NCI-H1092 (cell line): ENCODE results near the gene GLB1L2.
"Not testable (repeated sequence)": the region's sequence is repeated elsewhere in the genome, so short reads cannot be mapped to it uniquely, and the experiment has no call there.

Experiments
- DNase-seq: peaks from one replicate; lab custom pipeline; 2025; lab: John Stamatoyannopoulos, UW

The GLB1L2 gene

DNA sequence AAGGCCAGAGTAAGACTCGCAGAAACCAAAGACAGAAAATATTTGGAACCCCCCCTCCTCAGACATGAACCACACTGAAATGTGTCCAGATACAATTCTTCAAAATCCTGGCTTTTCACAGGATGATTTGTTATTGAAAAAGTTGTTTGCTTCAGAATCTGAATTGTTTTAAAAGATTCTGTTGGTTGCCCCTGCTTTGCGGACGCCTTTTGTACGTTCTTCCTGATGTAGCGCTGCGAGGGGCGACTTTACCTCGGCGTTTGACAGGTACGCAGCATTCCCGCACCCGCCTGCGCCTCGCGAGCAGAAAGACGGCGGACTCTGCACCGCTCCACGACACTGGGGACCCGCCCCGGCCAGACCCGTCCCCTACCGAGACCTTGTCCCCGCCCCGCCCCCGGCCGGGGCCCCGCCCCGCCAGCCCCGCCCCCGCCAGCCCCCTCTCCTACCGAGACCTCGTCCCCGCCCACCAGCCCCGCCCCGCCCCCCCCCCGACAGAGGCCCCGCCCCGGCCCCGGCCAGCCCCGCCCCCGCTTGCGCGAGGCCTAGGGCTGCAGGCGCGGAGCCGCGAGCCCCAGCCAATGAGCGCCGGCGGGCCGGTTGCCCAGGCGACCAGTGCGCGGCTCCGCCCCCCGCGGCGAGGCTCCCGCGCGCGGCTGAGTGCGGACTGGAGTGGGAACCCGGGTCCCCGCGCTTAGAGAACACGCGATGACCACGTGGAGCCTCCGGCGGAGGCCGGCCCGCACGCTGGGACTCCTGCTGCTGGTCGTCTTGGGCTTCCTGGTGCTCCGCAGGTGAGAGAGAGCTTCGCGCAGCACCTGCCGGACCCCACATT, at the start of gene GLB1L2:
Gene GLB1L2, plus strand, starts transcription at position 635 of the 835 bp plus-strand sequence. Its CDS starts 74 bp downstream, at position 709.
- DNase-seq, result peak; percentile 70

DNA sequence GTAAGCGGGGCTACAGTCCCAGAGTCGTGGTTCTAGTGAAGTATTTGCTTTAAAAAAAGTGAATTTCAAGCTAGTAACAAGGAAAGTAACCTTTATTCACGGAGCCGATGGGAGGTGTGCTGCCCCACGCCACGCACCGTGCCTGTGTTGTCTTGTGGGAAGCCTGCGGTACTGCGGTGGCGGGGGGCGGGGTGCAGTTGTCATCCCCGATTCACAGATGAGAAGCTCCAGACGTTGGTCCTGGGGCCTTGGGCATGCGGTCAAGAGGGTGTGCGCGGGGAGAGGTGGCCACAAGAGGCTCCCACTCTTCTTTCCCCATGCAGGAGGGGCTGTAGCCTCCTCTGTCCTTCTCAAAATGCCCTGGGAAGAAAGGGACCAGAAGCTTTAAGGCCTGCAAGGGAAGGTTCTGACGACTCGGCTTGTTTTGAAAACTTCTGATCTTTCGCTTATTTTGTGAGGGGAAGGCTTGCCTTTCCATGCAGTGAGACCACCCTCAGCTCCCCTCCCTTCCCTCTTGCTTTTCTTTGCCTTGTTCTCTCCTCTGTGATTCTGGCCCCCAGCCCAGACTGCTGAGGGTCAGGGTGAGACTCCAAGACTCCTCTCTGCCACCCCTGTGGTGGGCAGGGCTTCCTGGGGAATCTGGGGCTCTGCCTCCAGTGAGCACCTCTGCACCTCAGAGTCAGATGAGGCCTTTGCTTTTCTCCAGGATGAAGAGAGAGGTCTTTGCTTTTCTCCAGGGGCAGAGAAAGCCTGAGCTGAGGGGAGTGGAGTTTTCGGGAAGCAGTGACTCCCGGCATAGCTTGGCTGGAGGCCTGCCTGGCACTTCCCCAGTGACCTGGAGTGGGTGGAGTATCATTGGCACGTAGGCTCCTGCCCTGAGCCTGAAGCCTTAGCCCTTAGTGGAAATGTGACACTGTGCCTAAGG, 49.4 kb upstream of the GLB1L2 start:
- no peak for DNase-seq

DNA sequence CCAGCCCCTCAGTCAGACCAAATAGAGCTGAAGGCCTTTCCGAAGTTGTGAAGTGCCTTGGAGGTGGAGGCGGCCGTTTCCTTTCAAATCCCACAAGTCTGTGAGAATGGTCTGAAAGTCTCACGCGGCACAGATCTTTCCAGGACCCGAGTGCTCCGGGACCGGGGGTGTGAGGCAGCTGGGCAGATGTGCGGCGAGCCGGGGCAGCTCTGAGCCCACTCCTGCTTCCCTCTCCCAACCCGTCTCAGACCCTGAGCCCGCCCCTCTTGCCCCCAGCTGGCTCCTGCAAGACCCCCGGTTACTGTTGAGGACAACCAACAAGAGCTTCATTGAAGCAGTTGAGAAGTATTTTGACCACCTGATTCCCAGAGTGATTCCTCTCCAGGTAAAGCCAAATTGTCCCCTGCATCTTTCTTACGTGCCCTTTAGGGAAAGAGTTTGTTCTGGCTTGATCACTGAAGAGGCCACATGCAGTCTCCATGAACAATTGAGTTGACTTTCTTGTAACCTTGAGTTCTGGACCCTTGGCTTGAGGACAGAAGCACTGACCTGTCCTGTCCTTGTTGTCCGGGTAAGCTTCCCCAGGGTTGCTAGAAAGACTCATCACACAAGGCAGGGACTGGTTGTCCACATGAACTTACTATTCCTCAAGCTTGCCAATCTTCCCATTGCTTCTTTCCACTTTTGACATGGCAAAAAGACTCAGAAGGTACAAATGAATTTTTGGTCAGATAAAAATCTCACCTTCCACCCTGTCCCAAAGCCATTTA, 48.1 kb upstream of the GLB1L2 start:
- DNase-seq, result no peak

GRCh38 chr11:134284349-134284748, 47.4 kb upstream of the GLB1L2 start:
- not testable (repeated sequence) for DNase-seq

GRCh38 chr11:134287561-134287960, 44.2 kb upstream of the GLB1L2 start:
- no peak for DNase-seq

DNA sequence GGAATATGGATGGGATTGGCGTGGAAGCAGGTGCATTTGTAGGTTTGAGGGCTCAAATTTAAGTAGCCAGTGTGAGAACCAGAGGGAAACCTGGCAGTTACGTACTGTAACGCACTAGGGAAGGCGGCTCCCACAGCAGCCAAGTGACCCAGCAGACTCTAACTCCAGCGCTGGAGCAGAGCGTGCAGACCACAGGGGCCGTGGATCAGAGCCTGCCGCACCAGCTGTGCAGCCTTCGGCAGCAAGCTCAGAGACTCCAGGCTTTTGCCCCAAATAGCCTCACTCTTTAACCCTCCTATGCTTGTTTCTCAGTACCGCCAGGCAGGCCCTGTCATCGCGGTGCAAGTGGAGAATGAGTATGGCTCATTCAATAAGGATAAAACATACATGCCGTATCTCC, 43.3 kb upstream of the GLB1L2 start:
- no peak for DNase-seq

- DNase-seq, result no peak
Observed at GRCh38 chr11:134289167-134289566, 42.6 kb upstream of the GLB1L2 start.

GRCh38 chr11:134289789-134290188, 42.0 kb upstream of the GLB1L2 start:
- no peak for DNase-seq

GRCh38 chr11:134290646-134291045, 41.1 kb upstream of the GLB1L2 start:
- no peak for DNase-seq

- DNase-seq, result no peak
Observed at GRCh38 chr11:134291196-134291595, 40.6 kb upstream of the GLB1L2 start.

- no peak for DNase-seq
Observed at GRCh38 chr11:134292661-134293060, 39.1 kb upstream of the GLB1L2 start.

DNA sequence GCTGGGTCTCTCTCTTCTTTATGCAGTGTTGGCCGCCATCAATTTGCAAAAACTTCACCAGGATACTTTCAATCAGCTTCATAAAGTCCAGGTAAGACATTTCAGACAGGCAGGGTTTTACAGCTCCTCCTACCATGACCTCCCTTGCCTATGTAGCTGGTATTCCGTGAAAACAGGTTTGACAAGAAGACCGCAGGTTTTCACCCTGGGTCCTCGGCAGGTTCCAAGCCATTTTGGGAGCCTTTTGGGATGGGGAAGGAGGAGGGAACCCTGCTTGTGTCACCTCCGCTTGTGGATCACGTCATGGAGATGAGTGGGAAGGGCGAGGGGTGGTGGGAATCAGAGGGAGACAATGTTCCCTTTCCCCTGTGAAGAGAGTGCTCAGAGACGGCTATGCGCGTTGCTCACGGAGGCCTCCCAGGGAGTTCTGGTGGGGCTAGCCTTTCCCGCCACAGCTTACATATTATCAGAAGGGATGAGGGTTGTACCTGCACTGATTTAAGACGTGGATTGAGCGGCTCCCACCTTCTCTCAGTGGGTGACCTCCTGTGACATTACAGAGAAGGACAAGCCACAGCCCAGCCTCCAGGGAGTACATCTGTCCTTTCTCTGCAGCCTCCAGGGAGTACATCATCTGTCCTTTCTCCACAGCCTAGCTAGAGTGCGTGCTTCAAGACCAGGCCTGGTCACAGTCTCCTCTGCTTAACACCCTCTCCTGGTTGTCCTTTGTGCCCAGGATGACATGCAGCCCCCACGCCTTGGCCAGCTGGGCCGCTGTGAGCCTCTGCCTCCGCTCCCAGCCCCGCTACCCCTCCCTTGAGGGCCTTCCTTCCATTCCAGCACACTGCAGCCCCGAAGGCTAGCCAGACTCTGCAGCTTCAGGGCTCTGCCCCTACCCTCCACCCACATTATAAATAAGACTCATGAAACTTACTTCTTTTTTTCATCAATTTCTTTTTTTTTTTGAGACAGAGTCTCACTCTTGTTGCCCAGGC, 38.4 kb upstream of the GLB1L2 start:
- no peak for DNase-seq

DNA sequence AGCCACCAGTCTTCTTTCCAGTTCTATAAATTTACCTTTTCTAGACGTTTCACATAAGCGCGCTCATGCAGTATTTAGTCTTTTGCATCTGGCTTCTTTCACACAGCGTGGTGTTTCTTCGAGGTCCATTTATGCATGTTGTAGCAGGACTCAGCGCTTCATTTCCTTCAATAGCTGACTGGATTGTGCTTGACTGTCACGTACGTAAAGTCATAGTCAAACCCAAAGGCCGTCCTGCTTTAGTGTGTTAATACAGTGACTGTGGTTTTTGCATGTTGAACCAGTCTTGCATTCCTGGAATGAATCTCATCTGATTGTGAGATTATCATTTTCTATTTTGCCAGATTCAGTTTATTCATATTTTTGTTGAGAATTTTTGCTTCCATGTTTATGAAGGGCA, 37.1 kb upstream of the GLB1L2 start:
- DNase-seq, result no peak

DNA sequence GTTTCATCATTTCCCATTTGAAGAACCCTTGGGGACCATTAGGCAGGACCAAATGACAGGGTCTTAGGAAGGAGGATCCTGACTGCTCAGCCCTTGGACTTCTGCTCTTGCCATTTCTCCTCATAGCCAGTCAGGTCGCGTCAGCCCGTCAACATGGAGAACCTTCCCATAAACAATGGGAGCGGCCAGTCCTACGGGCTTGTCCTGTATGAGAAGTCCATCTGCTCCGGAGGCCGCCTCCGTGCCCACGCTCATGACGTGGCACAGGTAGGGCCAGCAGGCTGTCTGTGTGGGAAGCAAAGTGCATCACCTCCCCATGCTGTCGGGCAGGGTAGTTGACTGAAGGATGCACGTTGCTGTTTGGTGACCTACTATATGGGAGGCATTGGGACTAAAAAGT, 19.6 kb upstream of the GLB1L2 start:
- DNase-seq, result no peak

GRCh38 chr11:134312807-134313206, 19.0 kb upstream of the GLB1L2 start:
- DNase-seq, result no peak

- no peak for DNase-seq
Observed at GRCh38 chr11:134313379-134313778, 18.4 kb upstream of the GLB1L2 start.

DNA sequence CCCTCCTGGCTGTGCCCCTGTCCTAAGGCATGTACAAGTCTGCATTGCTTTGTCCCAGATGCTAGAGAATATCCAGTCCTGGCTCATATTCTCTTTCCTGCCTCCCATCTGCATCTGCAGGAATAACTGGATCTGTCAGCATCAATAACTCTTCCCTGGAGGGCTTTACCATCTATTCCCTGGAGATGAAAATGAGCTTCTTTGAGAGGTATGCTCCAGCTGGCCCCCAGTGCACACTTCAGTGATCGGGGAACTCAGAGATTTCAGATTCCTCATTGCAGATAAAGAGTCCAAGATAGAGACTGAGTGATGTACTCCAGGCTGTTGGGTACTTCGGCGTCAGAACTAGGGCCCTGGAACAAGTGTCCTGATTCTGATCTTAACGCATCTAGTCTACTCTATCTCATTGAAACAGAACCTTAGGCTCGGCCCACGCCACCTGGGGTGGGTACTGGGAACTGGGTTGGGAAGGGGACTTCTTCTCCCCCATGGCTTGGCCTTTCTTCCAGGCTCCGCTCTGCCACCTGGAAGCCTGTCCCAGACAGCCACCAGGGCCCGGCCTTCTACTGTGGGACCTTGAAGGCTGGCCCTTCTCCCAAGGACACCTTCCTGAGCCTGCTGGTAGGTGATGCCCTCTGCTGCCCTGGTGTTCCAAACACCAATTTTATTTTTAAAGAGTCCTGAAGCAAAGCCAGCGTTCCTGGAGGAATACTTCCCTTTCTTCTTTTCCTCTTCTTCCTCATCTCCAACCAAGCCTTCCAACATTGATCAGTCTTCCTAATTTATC, 17.8 kb upstream of the GLB1L2 start:
- no peak for DNase-seq

DNA sequence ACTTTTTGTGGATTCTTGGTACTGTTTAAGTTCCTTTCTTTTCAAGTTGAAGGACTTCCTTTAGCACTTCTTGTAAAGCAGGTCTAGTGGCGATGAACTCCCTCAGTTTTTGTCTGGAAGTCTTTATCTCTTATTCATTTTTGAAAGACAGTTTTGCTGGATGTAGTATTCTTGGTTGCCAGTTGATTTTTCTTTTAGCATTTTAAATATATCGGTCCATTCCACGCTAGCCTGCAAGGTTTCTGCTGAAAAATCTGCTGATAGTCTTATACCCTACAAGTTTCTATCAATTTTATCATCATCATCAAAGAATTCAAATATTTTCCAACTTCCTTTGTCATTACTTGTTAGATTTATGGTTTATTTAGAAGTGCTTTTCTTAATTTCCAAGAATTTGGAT, 14.7 kb upstream of the GLB1L2 start:
- DNase-seq, result no peak

DNA sequence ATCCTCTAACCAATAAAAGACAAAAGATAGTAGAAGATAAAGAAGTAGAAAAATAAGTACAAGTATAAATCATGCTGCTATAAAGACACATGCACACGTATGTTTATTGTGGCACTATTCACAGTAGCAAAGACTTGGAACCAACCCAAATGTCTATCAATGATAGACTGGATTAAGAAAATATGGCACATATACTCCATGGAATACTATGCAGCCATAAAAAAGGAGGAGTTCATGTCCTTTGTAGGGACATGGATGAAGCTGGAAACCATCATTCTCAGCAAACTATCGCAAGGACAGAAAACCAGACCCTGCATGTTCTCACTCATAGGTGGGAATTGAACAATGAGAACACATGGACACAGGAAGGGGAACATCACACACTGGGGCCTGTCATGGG, 10.4 kb upstream of the GLB1L2 start:
- not testable (repeated sequence) for DNase-seq

- no peak for DNase-seq
Observed at GRCh38 chr11:134322553-134322952, 9.2 kb upstream of the GLB1L2 start.
